GM21529 (cell line): ENCODE results near the gene PDF.
"Not testable (repeated sequence)": the region's sequence is repeated elsewhere in the genome, so short reads cannot be mapped to it uniquely, and the experiment has no call there.

Source experiments
- ATAC-seq: cut with Tn5 transposase; IDR thresholded peaks from one replicate; pipeline ENCODE4 v1.9.1; 2021; ENCODE audit not compliant: unreplicated experiment

PDF gene

GRCh38 chr16:69330286-69331109 is at the start of gene PDF:
Gene PDF, minus strand, starts transcription at chr16:69330588. Its CDS starts 18 bp downstream, at chr16:69330570.
- peak; percentile 93 for ATAC-seq

DNA sequence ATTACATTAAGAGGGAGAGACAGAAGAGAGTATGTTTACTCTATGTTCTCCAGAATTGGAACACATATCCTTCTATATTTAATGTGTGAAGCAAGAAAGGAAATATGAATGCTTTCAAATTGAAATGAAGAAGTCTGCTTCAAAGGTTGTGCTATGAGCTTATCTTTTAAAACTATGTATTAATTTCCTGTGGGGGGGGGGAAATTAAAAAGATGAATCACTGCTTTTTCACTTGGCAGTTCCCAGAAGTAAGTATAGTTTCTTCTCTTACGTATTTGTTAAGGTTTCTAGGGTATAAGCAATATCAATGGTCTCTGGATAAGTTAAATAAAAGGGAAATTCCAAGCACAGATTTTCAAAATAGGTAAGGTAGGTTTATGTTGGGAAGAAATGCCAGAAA is 48.4 kb upstream of the PDF start:
- ATAC-seq: no peak

DNA sequence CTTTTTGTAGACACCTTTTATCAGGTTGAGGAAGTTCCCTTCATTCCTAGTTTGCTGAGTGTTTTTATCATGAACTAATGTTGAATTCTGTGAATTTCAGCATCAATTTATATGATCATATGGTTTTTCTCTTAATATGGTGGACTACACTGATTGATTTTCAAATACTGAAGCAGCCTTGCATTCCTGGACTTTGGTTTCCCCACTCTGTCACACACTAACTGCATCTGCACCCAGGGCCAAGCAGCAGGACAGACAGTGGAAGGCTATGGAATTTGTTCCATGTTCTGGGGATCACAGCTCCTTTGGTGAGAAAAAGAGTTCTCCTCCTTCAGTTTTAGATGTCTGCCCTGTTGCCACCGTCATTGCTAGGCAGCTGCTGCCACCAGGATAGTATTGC is 47.6 kb upstream of the PDF start:
- no peak for ATAC-seq

- ATAC-seq: no peak
Measured at GRCh38 chr16:69376393-69377059, 46.1 kb upstream of the PDF start.

GRCh38 chr16:69373019-69373418 is 42.6 kb upstream of the PDF start:
- no peak for ATAC-seq

- ATAC-seq: no peak
Measured at GRCh38 chr16:69371564-69371963, 41.2 kb upstream of the PDF start.

- ATAC-seq: no peak
Measured at GRCh38 chr16:69368866-69369265, 38.5 kb upstream of the PDF start.

DNA sequence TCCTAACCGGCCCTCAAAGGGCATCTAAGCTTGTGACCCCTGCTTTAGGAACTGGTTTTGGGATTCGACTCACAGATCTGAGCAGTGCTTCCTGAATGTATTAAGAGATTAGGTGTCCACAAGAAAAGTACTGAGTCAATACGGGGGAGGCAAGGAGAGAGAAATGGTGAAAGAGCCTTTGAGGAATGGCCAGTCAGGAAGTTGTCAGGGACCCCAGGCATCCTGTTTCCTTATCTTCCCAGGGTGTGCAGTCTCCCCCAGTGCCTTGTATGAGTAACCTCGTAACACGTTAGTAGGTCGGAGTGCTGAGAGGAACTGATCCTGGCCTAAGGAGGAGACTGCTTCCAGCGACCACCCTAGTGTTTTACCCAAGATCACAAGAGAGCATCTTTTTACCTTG is 37.6 kb upstream of the PDF start:
- ATAC-seq: no peak

GRCh38 chr16:69366431-69366830 is 36.0 kb upstream of the PDF start:
- ATAC-seq: no peak

DNA sequence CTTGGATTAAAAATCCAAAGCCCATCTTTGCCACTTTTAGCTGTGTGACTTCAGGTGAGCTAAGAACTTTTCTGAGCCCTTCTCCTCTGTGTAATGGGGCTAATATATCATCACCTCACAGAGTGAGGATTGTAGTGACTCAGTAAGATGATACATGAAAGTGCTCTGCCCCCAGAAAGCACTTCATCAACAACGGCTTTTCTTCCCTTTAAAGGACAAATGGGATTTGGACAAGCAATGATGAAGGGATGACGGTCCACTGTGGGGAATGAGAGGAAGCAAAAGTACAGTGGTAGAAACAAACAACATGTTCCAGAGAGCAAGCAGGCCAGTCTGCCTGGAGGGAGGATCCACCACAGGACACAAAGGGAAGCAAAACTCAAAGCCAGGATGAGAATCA is 35.5 kb upstream of the PDF start:
- no peak for ATAC-seq

DNA sequence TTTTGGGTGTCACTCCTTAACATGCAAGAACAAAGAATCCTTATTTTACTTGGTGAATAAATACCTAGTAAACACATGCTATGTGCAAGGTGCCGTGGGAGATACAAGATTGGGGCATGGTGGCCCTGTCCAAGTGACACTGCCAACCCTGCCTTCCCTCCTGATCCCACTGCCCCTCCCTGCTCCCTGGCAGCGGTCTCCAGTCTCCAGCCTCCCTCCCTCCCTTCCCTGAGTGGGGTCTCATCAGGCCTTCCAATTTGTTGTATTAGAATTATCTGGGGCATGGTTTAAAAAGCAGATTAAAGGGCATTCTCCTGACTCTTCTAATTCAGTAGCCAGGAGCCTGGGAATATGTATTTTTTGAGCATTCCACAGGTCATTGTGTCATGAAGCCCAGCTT is 33.7 kb upstream of the PDF start:
- ATAC-seq: no peak

DNA sequence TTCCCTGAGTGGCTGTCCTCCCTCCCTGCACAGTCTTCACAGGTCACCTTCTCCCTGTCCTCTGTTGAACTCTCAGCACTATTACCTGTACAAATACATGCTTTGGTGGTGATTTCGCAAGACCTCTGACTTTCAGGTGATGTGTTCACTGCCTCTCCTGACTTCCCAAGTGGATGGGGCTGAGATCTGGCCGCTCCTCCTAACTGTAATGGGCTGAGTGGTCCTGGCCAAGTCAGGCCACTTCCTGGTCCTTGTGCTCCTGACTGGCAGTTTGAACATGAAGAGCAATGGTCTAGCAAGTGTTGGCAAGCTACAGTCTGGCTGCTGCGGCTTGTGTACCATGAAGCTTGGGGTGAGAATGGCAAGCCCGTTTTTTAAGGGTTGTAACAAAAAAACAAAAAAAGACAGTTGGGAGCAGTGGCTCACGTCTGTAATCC is 32.9 kb upstream of the PDF start:
- no peak for ATAC-seq

GRCh38 chr16:69360070-69360469 is 29.7 kb upstream of the PDF start:
- not testable (repeated sequence) for ATAC-seq

DNA sequence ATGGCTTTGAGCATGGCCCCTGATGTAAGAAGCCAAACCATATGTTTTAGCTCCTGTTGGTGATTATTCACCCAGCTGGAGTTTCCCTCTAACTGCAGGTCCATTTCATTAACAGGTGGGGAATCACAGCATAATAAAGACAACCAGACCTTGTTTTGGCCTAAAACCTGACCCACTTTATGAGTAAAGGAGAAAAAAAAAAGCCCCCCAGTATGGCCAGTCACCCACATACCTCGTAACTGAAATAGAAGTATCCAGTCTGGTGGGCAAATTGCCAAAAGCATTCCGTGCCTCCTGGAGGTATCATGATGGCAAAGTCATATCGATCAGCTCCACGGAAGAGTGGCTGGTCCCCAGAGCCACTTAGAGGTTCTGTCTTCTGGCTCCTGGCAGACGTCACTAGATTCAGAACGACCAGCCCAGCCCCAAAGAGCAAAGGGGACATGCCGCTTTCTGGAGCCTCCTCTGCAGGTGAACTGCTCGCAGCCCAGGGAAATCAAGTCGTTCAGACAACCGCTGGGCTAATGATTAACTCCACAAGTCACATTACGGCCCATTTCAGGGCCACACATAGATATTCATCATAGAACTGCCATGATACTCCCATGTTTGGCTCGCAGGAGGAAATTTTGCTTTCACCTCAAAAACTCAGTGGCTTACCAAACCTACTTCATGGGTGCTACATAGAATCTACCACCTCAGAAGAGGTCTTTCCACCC is 21.1 kb upstream of the PDF start, which contains the start of gene TMED6:
Gene TMED6 (minus strand): TSS at position 478 of the 719 bp plus-strand sequence. CDS start 33 bp downstream, at position 445.
- no peak for ATAC-seq

GRCh38 chr16:69350536-69351133 is 20.2 kb upstream of the PDF start:
- ATAC-seq: no peak

DNA sequence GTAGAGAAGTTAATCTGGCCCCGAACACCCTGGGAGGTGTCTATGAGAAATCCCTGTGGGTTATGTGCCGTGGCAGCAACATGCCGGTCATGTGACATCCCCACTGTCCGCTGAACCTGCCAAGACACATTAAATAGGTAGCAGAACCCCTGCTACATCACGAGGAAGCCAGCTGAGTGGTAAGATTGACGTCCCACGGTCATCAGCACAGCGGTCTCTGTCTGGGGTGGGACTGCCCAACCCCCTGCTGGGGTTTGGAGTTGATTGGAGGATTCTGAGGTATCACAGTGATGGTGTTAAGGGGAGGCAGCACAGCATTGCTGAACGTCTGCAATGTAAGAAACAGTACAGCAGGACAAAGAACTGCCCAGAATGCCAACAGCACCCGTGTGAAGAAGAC is 19.1 kb upstream of the PDF start:
- ATAC-seq: no peak

- no peak for ATAC-seq
Measured at GRCh38 chr16:69348222-69348621, 17.8 kb upstream of the PDF start.

- no peak for ATAC-seq
Measured at GRCh38 chr16:69346683-69347082, 16.3 kb upstream of the PDF start.

- ATAC-seq: no peak
Measured at GRCh38 chr16:69345923-69346322, 15.5 kb upstream of the PDF start.

DNA sequence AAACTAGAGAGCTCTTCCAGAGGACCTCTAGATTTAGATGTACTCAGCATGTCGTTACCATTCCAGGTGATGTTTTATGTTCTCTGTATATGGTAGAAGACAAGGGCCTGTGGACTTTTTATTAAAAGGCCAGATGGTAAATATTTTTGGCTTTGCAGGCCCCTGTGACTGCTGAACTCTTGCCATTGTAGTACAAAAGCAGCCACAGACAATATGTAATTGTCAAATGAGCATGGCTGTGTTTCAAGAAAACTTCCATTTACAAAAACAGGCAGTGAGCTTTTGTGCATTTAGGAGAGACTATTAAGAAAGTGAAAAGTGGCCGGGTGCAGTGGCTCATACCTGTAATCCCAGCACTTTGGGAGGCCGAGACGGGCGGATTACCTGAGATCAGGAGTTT is 13.8 kb upstream of the PDF start:
- no peak for ATAC-seq

DNA sequence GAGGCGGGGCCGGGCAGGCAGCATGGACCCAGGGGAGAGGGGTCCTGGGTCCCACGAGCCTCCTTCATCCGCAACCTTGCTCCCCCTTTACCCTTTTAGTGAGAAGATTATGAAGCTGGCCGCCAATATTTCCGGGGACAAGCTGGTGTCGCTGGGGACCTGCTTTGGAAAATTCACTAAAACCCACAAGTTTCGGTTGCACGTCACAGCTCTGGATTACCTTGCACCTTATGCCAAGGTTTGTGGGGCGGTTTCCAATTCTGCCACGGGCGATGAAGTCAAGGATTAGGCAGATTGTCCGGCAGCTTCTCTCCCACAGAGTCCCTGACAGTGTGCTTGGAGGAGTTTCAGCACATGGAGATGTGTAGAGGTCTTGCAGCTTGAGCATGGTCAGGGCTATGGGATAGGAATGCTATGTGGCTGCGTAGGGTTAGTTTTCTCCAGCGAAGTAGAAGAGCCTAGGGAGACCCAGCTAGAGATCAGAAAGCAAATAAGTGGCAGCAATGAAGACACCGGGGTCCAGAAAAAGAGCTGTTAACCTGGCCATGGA is 9.8 kb upstream of the PDF start:
- no peak for ATAC-seq
